ENCODE measurements around the gene COPE. TPM values are rescaled to one million over a fixed set of nuclear protein-coding genes. Genes with fewer than 3 reads are reported as not detected.
A peak's percentile ranks its signal among the peaks of the same experiment; 100 is the strongest.

Gene COPE
- total RNA-seq, 1 donor from 2014 or later: 95.2 TPM

DNA sequence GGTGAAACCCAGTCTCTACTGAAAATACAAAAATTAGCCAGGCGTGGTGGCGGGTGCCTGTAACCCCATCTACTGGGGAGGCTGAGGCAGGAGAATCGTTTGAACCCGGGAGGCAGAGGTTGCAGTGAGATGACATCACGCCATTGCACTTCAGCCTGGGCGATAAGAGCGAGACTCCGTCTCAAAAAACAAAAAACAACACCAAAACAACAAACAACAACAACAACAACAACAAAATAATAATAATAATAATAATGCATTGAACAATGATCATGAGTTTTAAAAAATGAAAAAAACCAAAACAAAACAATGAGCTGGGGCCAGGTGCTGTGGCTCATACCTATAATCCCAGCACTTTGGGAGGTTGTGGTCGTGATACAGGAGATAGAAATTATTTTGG lies 44.9 kb upstream of the COPE start:
- peaks cover 8% of the 10 kb centered on the region for H3K27me3 Mint-ChIP-seq (ENCODE audit: insufficient read depth, low read depth)
- Histone ChIP-seq H3K4me2 (no peak overlapping the region), H3K9me3 (ENCODE audit: low read depth) (no peaks in the 10 kb centered on the region), H3K27ac (no peak overlapping the region), H3K9ac (no peak overlapping the region), H3K79me2 (ENCODE audit: low read depth) (no peaks in the 10 kb centered on the region), H3K36me3 (no peaks in the 10 kb centered on the region), H3K4me1 (no peaks in the 10 kb centered on the region), H3K4me3 (no peak overlapping the region), H3K27me3 (peaks cover 7% of the 10 kb centered on the region), H3F3A (ENCODE audit: low read depth) (peaks cover 16% of the 10 kb centered on the region), H2AFZ (replicated peaks) (no peak overlapping the region), H4K20me1 (ENCODE audit: low read depth) (no peaks in the 10 kb centered on the region)
- DNase-seq (ENCODE audit: low spot score): no peak
- no peaks in the 10 kb centered on the region for H3K9me3 Mint-ChIP-seq
- H3K4me3 Mint-ChIP-seq: no peak overlapping the region
- no peaks in the 10 kb centered on the region for H3K36me3 Mint-ChIP-seq
- H3K4me1 Mint-ChIP-seq: peaks cover 17% of the 10 kb centered on the region
- TF ChIP-seq EZH2phosphoT487 (IDR thresholded peaks at IDR 0.05): no peak
- no peak overlapping the region for H3K27ac Mint-ChIP-seq

DNA sequence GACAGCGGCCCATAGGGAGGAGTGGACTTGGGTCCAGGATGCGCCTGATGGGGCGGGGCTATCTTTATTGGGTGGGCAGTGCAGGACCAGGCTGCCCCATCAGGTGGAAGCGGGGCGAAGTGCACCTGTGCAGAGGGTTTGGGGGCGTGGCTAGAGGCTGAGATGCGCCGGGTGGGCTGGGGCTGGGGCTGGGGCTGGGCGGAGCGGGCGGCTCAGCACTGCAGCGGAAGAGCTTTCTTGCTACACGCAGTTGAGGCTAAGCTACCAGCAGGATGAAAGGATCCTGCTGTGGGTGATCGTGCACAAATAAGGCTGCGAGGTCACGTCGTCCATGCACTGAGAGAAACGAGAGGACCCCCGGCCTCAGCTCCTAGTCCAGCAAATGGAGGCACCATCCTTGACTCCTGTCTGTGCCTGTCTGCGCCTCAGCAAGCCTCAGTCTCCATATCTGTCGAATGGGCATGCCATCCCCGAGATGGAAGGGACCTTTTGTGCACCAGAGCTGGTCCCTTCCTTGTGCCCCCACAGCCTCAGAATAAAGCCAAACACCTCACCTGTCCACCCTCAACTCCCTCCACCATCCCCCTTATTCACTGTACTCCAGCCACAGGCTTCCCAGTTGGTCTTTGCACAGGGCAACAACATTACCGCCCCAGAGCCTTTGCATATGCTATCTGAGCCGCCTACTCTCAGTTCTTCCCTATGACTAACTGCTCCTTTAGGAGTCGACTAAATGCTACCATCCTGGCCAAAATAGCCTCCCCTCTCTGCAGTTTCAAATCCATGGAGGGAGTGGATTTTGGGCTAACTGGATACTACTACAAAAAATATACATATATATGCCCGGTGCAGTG lies 42.8 kb upstream of the COPE start:
- Mint-ChIP-seq H3K27ac (peak overlapping the region; percentile 19), H3K36me3 (no peaks in the 10 kb centered on the region), H3K4me1 (peaks cover 17% of the 10 kb centered on the region), H3K9me3 (no peaks in the 10 kb centered on the region), H3K4me3 (peak overlapping the region; percentile 41), H3K27me3 (ENCODE audit: insufficient read depth, low read depth) (peaks cover 8% of the 10 kb centered on the region)
- no peaks in the 10 kb centered on the region for H3K79me2 ChIP-seq (ENCODE audit: low read depth)
- H3K27ac ChIP-seq: no peak overlapping the region
- peak; percentile 85 for DNase-seq (ENCODE audit: low spot score)
- no peak overlapping the region for H2AFZ ChIP-seq (replicated peaks)
- no peak overlapping the region for H3K9ac ChIP-seq
- TF ChIP-seq EZH2phosphoT487 (IDR thresholded peaks at IDR 0.05): no peak
- TF ChIP-seq, protein P1, sequence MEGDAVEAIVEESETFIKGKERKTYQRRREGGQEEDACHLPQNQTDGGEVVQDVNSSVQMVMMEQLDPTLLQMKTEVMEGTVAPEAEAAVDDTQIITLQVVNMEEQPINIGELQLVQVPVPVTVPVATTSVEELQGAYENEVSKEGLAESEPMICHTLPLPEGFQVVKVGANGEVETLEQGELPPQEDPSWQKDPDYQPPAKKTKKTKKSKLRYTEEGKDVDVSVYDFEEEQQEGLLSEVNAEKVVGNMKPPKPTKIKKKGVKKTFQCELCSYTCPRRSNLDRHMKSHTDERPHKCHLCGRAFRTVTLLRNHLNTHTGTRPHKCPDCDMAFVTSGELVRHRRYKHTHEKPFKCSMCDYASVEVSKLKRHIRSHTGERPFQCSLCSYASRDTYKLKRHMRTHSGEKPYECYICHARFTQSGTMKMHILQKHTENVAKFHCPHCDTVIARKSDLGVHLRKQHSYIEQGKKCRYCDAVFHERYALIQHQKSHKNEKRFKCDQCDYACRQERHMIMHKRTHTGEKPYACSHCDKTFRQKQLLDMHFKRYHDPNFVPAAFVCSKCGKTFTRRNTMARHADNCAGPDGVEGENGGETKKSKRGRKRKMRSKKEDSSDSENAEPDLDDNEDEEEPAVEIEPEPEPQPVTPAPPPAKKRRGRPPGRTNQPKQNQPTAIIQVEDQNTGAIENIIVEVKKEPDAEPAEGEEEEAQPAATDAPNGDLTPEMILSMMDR (IDR thresholded peaks at IDR 0.05): peak; percentile 9
- TF ChIP-seq EZH2 (IDR thresholded peaks at IDR 0.05): no peak
- H4K20me1 ChIP-seq (ENCODE audit: low read depth): no peaks in the 10 kb centered on the region
- H3F3A ChIP-seq (ENCODE audit: low read depth): peaks cover 16% of the 10 kb centered on the region
- no peaks in the 10 kb centered on the region for H3K4me1 ChIP-seq
- peaks cover 7% of the 10 kb centered on the region for H3K27me3 ChIP-seq
- no peaks in the 10 kb centered on the region for H3K9me3 ChIP-seq (ENCODE audit: low read depth)
- H3K36me3 ChIP-seq: no peaks in the 10 kb centered on the region
- peak overlapping the region; percentile 6 for H3K4me3 ChIP-seq
- peak overlapping the region; percentile 58 for H3K4me2 ChIP-seq

DNA sequence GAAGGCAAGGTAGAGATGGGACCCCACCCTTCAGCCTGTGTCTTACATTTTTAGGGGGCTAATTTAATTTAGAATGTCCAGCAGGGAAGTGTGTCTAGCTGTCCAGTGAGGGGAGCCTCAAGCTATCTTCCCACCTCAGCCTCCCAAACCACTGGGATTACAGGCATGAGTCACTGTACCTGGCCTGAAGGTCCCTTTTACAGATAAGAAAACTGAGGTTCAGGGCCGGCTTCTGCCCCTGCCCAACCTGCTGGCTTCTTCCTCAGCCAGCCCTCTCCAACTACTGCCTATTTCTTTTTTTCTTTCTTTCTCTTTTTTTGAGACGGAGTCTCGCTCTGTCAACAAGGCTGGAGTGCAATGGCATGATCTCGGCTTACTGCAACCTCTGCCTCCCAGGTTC lies 41.2 kb upstream of the COPE start:
- Histone ChIP-seq H3K9ac (no peak overlapping the region), H3K27ac (no peak overlapping the region), H3K4me3 (no peak overlapping the region), H3K79me2 (ENCODE audit: low read depth) (no peaks in the 10 kb centered on the region), H4K20me1 (ENCODE audit: low read depth) (no peaks in the 10 kb centered on the region), H3K27me3 (peaks cover 7% of the 10 kb centered on the region), H3K4me2 (no peak overlapping the region), H3K36me3 (no peaks in the 10 kb centered on the region), H3K4me1 (no peaks in the 10 kb centered on the region), H3F3A (ENCODE audit: low read depth) (peaks cover 11% of the 10 kb centered on the region), H2AFZ (replicated peaks) (no peak overlapping the region), H3K9me3 (ENCODE audit: low read depth) (no peaks in the 10 kb centered on the region)
- no peak overlapping the region for H3K4me3 Mint-ChIP-seq
- peaks cover 8% of the 10 kb centered on the region for H3K27me3 Mint-ChIP-seq (ENCODE audit: insufficient read depth, low read depth)
- no peak overlapping the region for H3K27ac Mint-ChIP-seq
- no peak for DNase-seq (ENCODE audit: low spot score)
- peaks cover 14% of the 10 kb centered on the region for H3K4me1 Mint-ChIP-seq
- TF ChIP-seq, protein P1 (IDR thresholded peaks at IDR 0.05): no peak
- TF ChIP-seq EZH2 (IDR thresholded peaks at IDR 0.05) (no peak), EZH2phosphoT487 (IDR thresholded peaks at IDR 0.05) (no peak)
- no peaks in the 10 kb centered on the region for H3K36me3 Mint-ChIP-seq
- H3K9me3 Mint-ChIP-seq: no peaks in the 10 kb centered on the region

DNA sequence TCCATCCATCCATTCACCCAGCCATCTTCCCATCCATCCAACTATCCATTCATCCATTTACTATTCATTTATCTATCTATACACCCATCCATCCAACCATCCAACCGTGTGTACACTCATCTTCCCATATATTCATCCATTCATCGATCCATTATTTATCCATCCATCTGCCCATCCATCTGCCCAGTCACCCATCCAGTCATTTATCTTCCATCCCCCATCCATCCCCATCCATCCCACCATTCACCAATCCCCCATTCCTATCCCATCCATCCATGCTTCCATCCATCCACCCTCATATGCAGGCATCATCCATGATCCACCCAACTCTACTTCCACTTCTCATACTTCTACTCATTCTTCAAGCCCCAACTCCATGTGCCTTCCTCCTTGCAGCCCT lies 35.9 kb upstream of the COPE start:
- no peaks in the 10 kb centered on the region for H3K36me3 Mint-ChIP-seq
- no peaks in the 10 kb centered on the region for H3K4me1 Mint-ChIP-seq
- no peak overlapping the region for H3K27ac Mint-ChIP-seq
- no peak for DNase-seq (ENCODE audit: low spot score)
- no peaks in the 10 kb centered on the region for H3K27me3 ChIP-seq
- no peaks in the 10 kb centered on the region for H4K20me1 ChIP-seq (ENCODE audit: low read depth)
- H3K27me3 Mint-ChIP-seq (ENCODE audit: insufficient read depth, low read depth): peaks cover 4% of the 10 kb centered on the region
- no peak overlapping the region for H3K4me3 ChIP-seq
- H3K4me3 Mint-ChIP-seq: no peak overlapping the region
- H3F3A ChIP-seq (ENCODE audit: low read depth): no peaks in the 10 kb centered on the region
- no peak overlapping the region for H3K4me2 ChIP-seq
- no peaks in the 10 kb centered on the region for H3K4me1 ChIP-seq
- no peak overlapping the region for H3K9ac ChIP-seq
- no peaks in the 10 kb centered on the region for H3K9me3 ChIP-seq (ENCODE audit: low read depth)
- no peaks in the 10 kb centered on the region for H3K79me2 ChIP-seq (ENCODE audit: low read depth)
- H3K36me3 ChIP-seq: no peaks in the 10 kb centered on the region
- H2AFZ ChIP-seq (replicated peaks): no peak overlapping the region
- H3K27ac ChIP-seq: no peak overlapping the region
- no peaks in the 10 kb centered on the region for H3K9me3 Mint-ChIP-seq
- TF ChIP-seq, protein P1 (IDR thresholded peaks at IDR 0.05): no peak
- TF ChIP-seq EZH2phosphoT487 (IDR thresholded peaks at IDR 0.05): no peak
- TF ChIP-seq EZH2 (IDR thresholded peaks at IDR 0.05): no peak

Data from neural progenitor cell (in vitro differentiated cells).